Head of caudate nucleus (tissue), 42 donors: ENCODE results near the gene PRR13.

ENCODE experiments used
- DNase-seq, 42 donors: peaks; one replicate each; pipeline versions ENCODE4 v3.0.0 to v3.0.0-alpha.2; 2020 to 2021; ENCODE audit warnings: mixed read lengths in 7 of 42
- intact Hi-C: fragments of 100-400 bp; cut with DNase I; formaldehyde crosslinking; loops from one replicate; pipeline ENCODE4 v1.15.0; 2022

Gene PRR13

GRCh38 chr12:53484686-53485575 is 43.4 kb downstream of the PRR13 start:
- peak in 1 of 42 donors; percentile 7 for DNase-seq
- intact Hi-C loops, result no loop called here

- DNase-seq, result peak in 1 of 42 donors; percentile 28
Observed at GRCh38 chr12:53485955-53486735, 44.6 kb downstream of the PRR13 start.

GRCh38 chr12:53486736-53487487 is 45.4 kb downstream of the PRR13 start:
- intact Hi-C loops, result no loop called here
- DNase-seq, result no peak

More at GRCh38 chr12:53485955-53486735, 44.6 kb downstream of the PRR13 start:
- intact Hi-C loops, result no loop called here

- intact Hi-C loops, result no loop called here
Observed at GRCh38 chr12:53489242-53489864, 47.8 kb downstream of the PRR13 start.

GRCh38 chr12:53492188-53492587 is 50.7 kb downstream of the PRR13 start:
- intact Hi-C loops, result loop anchor here (5.0 kb wide), 1 partner anchor 40 kb away; the partner anchor contains the start of gene PCBP2
- no peak for DNase-seq

More at GRCh38 chr12:53489242-53489864, 47.8 kb downstream of the PRR13 start:
- peak in 1 of 42 donors; percentile 3 for DNase-seq

- intact Hi-C loops, result loop anchor here (5.0 kb wide), 1 partner anchor 41 kb away; the partner anchor contains the start of gene PCBP2
- DNase-seq, result peak; percentile 93 to 99 (median 96)
Observed at GRCh38 chr12:53492830-53493609, 51.5 kb downstream of the PRR13 start.

- intact Hi-C loops, result loop anchor here (5.0 kb wide), 1 partner anchor 42 kb away; the partner anchor contains the start of gene PCBP2
- DNase-seq, result peak in 3 of 42 donors; percentile 22 to 47 (median 39)
Observed at GRCh38 chr12:53493610-53494391, 52.3 kb downstream of the PRR13 start.
